Naive thymus-derived CD4-positive, alpha-beta T cell (primary cell): Measurements from ENCODE around the gene FAH. TPM values are rescaled to one million over a fixed set of nuclear protein-coding genes. Genes with fewer than 3 reads are reported as not detected.

Experiments
- ATAC-seq: fragments of 150-1000 bp; cut with Tn5 transposase; 2 replicates; pipeline ENCODE4 v1.10.0; 2021; ENCODE audit warnings: mild to moderate bottlenecking, moderate library complexity
- CTCF ChIA-PET: fragments of 350-600 bp; sonication (Branson Sonifier 250); formaldehyde crosslinking; loops from one replicate; lab custom pipeline; 2021; ENCODE audit warnings: antibody characterized with exemption; lab: Charles Lee
- POLR2A ChIA-PET: fragments of 350-600 bp; sonication (Branson Sonifier 250); formaldehyde crosslinking; loops from one replicate; lab custom pipeline; 2021; ENCODE audit warnings: antibody characterized with exemption, inconsistent platforms; lab: Charles Lee
- DNase-seq, 9 donors: peaks; one replicate each; pipeline versions ENCODE4 v3.0.0 to v3.0.0-alpha.2; 2020 to 2022; ENCODE audit warnings: mixed read lengths in 1 of 9
- H3K27ac ChIP-seq: one replicate; pipeline ENCODE4 v1.7.0; 2013; ENCODE audit warnings: mild to moderate bottlenecking, low read depth, low read length, moderate library complexity
- H3K27me3 ChIP-seq, 2 donors: one replicate each; pipeline ENCODE4 v1.7.0; 2013; ENCODE audit warnings: low read length in 2 of 2, mild to moderate bottlenecking in 2 of 2, moderate library complexity in 2 of 2; ENCODE audit not compliant: control insufficient read depth in 2 of 2, insufficient read depth in 2 of 2
- H3K36me3 ChIP-seq, 3 experiments: 1 replicate in 2 of 3; 2 replicates in 1 of 3; pipeline ENCODE4 v1.7.0; 2013; ENCODE audit warnings: low read length in 3 of 3, mild to moderate bottlenecking in 3 of 3, moderate library complexity in 1 of 3; ENCODE audit not compliant: insufficient read depth in 3 of 3, control insufficient read depth in 2 of 3
- H3K4me1 ChIP-seq, 2 donors: one replicate each; pipeline ENCODE4 v1.7.0; 2013; ENCODE audit warnings: low read length in 2 of 2, mild to moderate bottlenecking in 2 of 2, moderate library complexity in 1 of 2; ENCODE audit not compliant: control insufficient read depth in 2 of 2, insufficient read depth in 2 of 2
- H3K4me3 ChIP-seq: 2 replicates; pipeline ENCODE4 v1.7.0; 2013; ENCODE audit warnings: mild to moderate bottlenecking, low read length
- H3K9me3 ChIP-seq, 3 experiments: 1 replicate in 2 of 3; 2 replicates in 1 of 3; pipeline ENCODE4 v1.7.0; 2013; ENCODE audit warnings: low read length in 3 of 3; ENCODE audit not compliant: control insufficient read depth in 2 of 3
- H3K27ac Mint-ChIP-seq, 9 donors: one replicate each; pipeline ENCODE4 v1.8.0; 2020 to 2022; ENCODE audit warnings: mixed read lengths in 9 of 9, mild to moderate bottlenecking in 8 of 9, moderate library complexity in 5 of 9, inconsistent platforms in 2 of 9
- H3K27me3 Mint-ChIP-seq, 5 donors: one replicate each; pipeline ENCODE4 v1.8.0; 2021 to 2022; ENCODE audit warnings: mixed read lengths in 5 of 5, mild to moderate bottlenecking in 1 of 5
- H3K36me3 Mint-ChIP-seq, 5 donors: one replicate each; pipeline ENCODE4 v1.8.0; 2020 to 2022; ENCODE audit warnings: mixed read lengths in 5 of 5, mild to moderate bottlenecking in 3 of 5, inconsistent platforms in 1 of 5
- H3K4me1 Mint-ChIP-seq, 7 donors: one replicate each; pipeline ENCODE4 v1.8.0; 2020 to 2022; ENCODE audit warnings: mixed read lengths in 7 of 7, mild to moderate bottlenecking in 3 of 7, inconsistent platforms in 1 of 7
- H3K4me3 Mint-ChIP-seq, 10 donors: one replicate each; pipeline ENCODE4 v1.8.0; 2020 to 2022; ENCODE audit warnings: mild to moderate bottlenecking in 10 of 10, mixed read lengths in 10 of 10, moderate library complexity in 6 of 10, inconsistent platforms in 2 of 10
- H3K9me3 Mint-ChIP-seq, 11 donors: one replicate each; pipeline ENCODE4 v1.8.0; 2020 to 2022; ENCODE audit warnings: mixed read lengths in 11 of 11, mild to moderate bottlenecking in 4 of 11, inconsistent platforms in 1 of 11, moderate library complexity in 1 of 11
- intact Hi-C, 2 donors: fragments of 100-400 bp; cut with micrococcal nuclease; formaldehyde crosslinking; loops; one replicate each; pipeline ENCODE4 v1.15.1; 2023
- polyA plus RNA-seq, 2 donors: library from polyadenylated mRNA; unstranded; fragments of 300-500 nt; fragmentation: Illumina TruSeq; gene quantifications; one replicate each; pipeline ENCODE4 v1.2.3, GENCODE V29; 2021
- total RNA-seq, 6 experiments: library from RNA in 5 of 6; stranded (reverse) in 5 of 6; gene quantifications; 1 replicate in 5 of 6; 2 replicates in 1 of 6; pipeline ENCODE4 v1.2.3 and lab custom pipeline; 2021 to 2026

FAH gene
- total and polyA plus RNA-seq, 7 experiments from 2014 or later, result 4.8 to 58.3 (median 6.8) TPM

- DNase-seq (no peak), ATAC-seq (no peak)
- H3K9me3 Mint-ChIP-seq, result no peaks in the 10 kb centered on the region
- no peak overlapping the region for H3K4me3 Mint-ChIP-seq
- no peaks in the 10 kb centered on the region for H3K36me3 ChIP-seq
- no peaks in the 10 kb centered on the region for H3K27me3 ChIP-seq
- no peak overlapping the region for H3K27ac ChIP-seq
- no peaks in the 10 kb centered on the region for H3K4me1 ChIP-seq
- intact Hi-C loops, result no loop called here
- H3K4me3 ChIP-seq, result no peak overlapping the region
- ChIA-PET POLR2A (no interaction called here), CTCF (no interaction called here)
- no peaks in the 10 kb centered on the region for H3K4me1 Mint-ChIP-seq
- peaks cover 8 to 27% (median 12%) of the 10 kb centered on the region in 5 donors for H3K27me3 Mint-ChIP-seq
- no peaks in the 10 kb centered on the region for H3K36me3 Mint-ChIP-seq
- H3K27ac Mint-ChIP-seq, result no peak overlapping the region
- no peaks in the 10 kb centered on the region for H3K9me3 ChIP-seq
These were observed 63.3 kb downstream of the FAH start for GRCh38 chr15:80216141-80216540.

DNA sequence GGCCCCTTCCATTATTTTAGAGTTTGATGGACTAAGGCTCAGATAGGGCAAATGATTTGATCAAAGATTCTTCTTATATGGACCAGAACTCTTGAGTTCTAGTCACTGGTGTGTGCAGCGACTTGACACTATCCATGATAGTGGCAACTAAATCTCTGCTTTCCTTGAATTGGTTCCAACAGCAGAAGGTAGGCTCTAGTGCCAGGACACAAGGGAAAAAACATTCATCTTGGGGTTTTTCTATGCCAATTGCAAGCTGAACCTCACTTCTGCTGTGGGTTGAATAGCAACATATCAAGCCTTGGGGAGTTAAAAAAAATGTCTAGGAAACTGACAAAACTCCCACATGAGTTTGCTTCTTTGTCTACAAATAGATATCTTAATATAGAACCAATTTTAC is 64.1 kb downstream of the FAH start:
- peaks cover 8 to 27% (median 12%) of the 10 kb centered on the region in 5 donors for H3K27me3 Mint-ChIP-seq
- no peaks in the 10 kb centered on the region for H3K4me1 ChIP-seq
- POLR2A ChIA-PET, result no interaction called here

GRCh38 chr15:80217327-80217900 is 64.6 kb downstream of the FAH start:
- Histone ChIP-seq H3K27ac (no peak overlapping the region), H3K36me3 (no peaks in the 10 kb centered on the region), H3K9me3 (no peaks in the 10 kb centered on the region), H3K4me1 (no peaks in the 10 kb centered on the region), H3K4me3 (no peak overlapping the region), H3K27me3 (no peaks in the 10 kb centered on the region)
- intact Hi-C loops, result no loop called here
- H3K27me3 Mint-ChIP-seq, result peaks cover 7 to 24% (median 12%) of the 10 kb centered on the region in 5 donors
- H3K4me3 Mint-ChIP-seq, result no peak overlapping the region
- no peaks in the 10 kb centered on the region for H3K9me3 Mint-ChIP-seq
- DNase-seq (no peak), ATAC-seq (no peak)
- H3K36me3 Mint-ChIP-seq, result no peaks in the 10 kb centered on the region
- H3K27ac Mint-ChIP-seq, result no peak overlapping the region
- ChIA-PET POLR2A (no interaction called here), CTCF (no interaction called here)
- no peaks in the 10 kb centered on the region for H3K4me1 Mint-ChIP-seq

More for the DNA sequence above, 64.1 kb downstream of the FAH start:
- ATAC-seq (no peak), DNase-seq (no peak)
- Mint-ChIP-seq H3K36me3 (no peaks in the 10 kb centered on the region), H3K27ac (no peak overlapping the region), H3K4me1 (no peaks in the 10 kb centered on the region), H3K4me3 (no peak overlapping the region), H3K9me3 (no peaks in the 10 kb centered on the region)
- Histone ChIP-seq H3K36me3 (no peaks in the 10 kb centered on the region), H3K9me3 (no peaks in the 10 kb centered on the region), H3K27ac (no peak overlapping the region), H3K27me3 (no peaks in the 10 kb centered on the region), H3K4me3 (no peak overlapping the region)
- intact Hi-C loops, result no loop called here
- CTCF ChIA-PET, result no interaction called here

- ATAC-seq, result no peak
- H3K9me3 ChIP-seq, result no peaks in the 10 kb centered on the region
- ChIA-PET CTCF (interaction anchor here (0.7 kb wide), 1 partner anchor 9 kb away, joined by 3 read pairs; no protein-coding TSS in a partner anchor), POLR2A (no interaction called here)
- DNase-seq, result no peak
- Mint-ChIP-seq H3K27ac (no peak overlapping the region), H3K4me1 (no peaks in the 10 kb centered on the region), H3K4me3 (no peak overlapping the region), H3K27me3 (peaks cover 11 to 20% (median 14%) of the 10 kb centered on the region in 5 donors), H3K9me3 (no peaks in the 10 kb centered on the region), H3K36me3 (no peaks in the 10 kb centered on the region)
- no peaks in the 10 kb centered on the region for H3K27me3 ChIP-seq
- intact Hi-C loops, result no loop called here
- no peaks in the 10 kb centered on the region for H3K4me1 ChIP-seq
- H3K36me3 ChIP-seq, result no peaks in the 10 kb centered on the region
- H3K27ac ChIP-seq, result no peak overlapping the region
- H3K4me3 ChIP-seq, result no peak overlapping the region
These were observed 67.2 kb downstream of the FAH start for GRCh38 chr15:80219955-80220354.

DNA sequence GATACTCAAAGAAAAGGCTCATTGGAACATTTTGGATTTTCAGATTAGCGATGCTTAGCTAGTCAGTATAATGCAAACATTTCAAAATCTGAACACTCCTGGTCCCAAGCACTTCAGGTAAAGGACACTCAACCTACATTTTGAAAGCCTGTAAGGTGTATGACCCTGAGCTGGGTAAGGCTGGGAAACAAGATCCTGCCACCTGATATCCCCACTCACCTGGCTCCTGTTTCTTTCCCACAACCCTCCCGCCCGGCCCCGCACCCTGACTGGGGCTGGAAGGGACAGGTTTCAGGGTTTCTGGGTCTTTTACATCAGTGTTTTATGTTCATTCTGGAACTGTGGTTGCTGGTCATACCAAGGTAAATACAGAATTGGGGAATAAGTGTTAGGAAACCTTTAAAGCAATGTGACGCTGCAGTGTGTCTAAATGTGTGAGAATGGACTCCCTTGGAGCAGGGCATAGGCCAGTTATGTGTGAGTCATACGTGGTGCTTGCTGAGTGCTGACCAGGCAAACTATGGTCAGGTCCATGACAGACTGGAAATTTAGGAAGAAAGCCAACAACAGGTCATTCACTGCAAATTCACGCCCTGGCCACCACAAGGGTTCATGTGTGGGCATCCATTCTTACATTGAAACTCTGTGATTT is 76.3 kb downstream of the FAH start:
- H3K27ac ChIP-seq, result no peak overlapping the region
- Mint-ChIP-seq H3K27me3 (peaks cover 34 to 61% (median 50%) of the 10 kb centered on the region in 5 donors), H3K9me3 (peaks cover 0 to 3% (median 0%) of the 10 kb centered on the region in 11 donors), H3K36me3 (no peaks in the 10 kb centered on the region), H3K4me3 (no peak overlapping the region), H3K27ac (no peak overlapping the region), H3K4me1 (no peaks in the 10 kb centered on the region)
- ChIA-PET CTCF (no interaction called here), POLR2A (no interaction called here)
- H3K4me3 ChIP-seq, result no peak overlapping the region
- no peaks in the 10 kb centered on the region for H3K4me1 ChIP-seq
- DNase-seq (no peak), ATAC-seq (no peak)
- no peaks in the 10 kb centered on the region for H3K36me3 ChIP-seq
- no peaks in the 10 kb centered on the region for H3K9me3 ChIP-seq
- intact Hi-C loops, result no loop called here
- no peaks in the 10 kb centered on the region for H3K27me3 ChIP-seq

DNA sequence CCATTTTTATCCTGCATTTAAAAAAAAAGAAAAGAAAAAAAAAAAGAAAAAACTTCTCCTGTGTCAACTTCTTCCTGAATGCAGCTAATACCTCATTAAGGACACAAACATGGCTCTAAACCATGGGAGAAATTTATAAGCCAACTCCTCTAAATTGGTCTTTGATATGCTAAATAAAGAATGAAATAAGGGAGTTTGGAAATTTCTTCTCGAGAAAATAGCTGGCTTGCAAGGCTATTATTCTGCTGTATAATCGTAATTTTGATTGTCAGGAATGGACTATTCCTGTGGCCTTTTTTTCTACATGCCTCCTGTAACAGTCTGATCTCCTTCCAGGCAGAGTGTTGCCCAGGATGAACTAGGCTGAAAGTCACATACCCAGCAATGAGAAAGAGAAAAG is 78.6 kb downstream of the FAH start:
- no peaks in the 10 kb centered on the region for H3K9me3 ChIP-seq
- peaks cover 0 to 1% (median 0%) of the 10 kb centered on the region in 11 donors for H3K9me3 Mint-ChIP-seq
- CTCF ChIA-PET, result interaction anchor here (0.9 kb wide), 1 partner anchor 16 kb away, joined by 3 read pairs; no protein-coding TSS in a partner anchor
- H3K36me3 Mint-ChIP-seq, result no peaks in the 10 kb centered on the region
- no peak for ATAC-seq
- no peaks in the 10 kb centered on the region for H3K27me3 ChIP-seq
- H3K27ac Mint-ChIP-seq, result no peak overlapping the region
- H3K4me1 Mint-ChIP-seq, result no peaks in the 10 kb centered on the region
- no peaks in the 10 kb centered on the region for H3K36me3 ChIP-seq
- H3K4me3 ChIP-seq, result no peak overlapping the region
- H3K27ac ChIP-seq, result no peak overlapping the region
- no peak overlapping the region for H3K4me3 Mint-ChIP-seq
- POLR2A ChIA-PET, result no interaction called here
- DNase-seq, result no peak
- intact Hi-C loops, result no loop called here
- H3K4me1 ChIP-seq, result no peaks in the 10 kb centered on the region
- peaks cover 32 to 47% (median 46%) of the 10 kb centered on the region in 5 donors for H3K27me3 Mint-ChIP-seq

DNA sequence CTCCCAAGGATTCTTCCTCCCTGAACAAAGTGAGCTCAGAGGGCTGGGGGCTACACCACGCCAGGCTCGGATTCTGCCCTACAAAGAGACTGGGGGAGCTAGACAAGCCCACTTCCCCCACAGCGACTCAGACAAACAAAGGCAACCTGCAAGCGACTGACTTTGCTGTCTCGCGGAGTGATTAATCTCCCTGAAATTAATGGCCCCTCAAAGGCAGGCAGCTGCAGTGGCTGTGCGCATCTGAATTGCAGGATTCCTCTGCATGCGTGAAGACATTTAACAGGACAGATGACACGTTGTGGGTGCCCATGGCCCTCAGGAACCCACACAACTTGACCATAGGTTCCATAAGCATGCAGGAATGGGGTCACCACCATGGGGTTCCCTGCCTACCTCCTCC is 80.8 kb downstream of the FAH start:
- H3K4me3 Mint-ChIP-seq, result no peak overlapping the region
- ATAC-seq (no peak), DNase-seq (no peak)
- CTCF ChIA-PET, result no interaction called here
- no peaks in the 10 kb centered on the region for H3K27me3 ChIP-seq
- peaks cover 20 to 39% (median 30%) of the 10 kb centered on the region in 5 donors for H3K27me3 Mint-ChIP-seq
- no peaks in the 10 kb centered on the region for H3K36me3 Mint-ChIP-seq
- peaks cover 0 to 3% (median 0%) of the 10 kb centered on the region in 11 donors for H3K9me3 Mint-ChIP-seq
- H3K4me3 ChIP-seq, result no peak overlapping the region
- no peak overlapping the region for H3K27ac ChIP-seq
- H3K27ac Mint-ChIP-seq, result no peak overlapping the region
- POLR2A ChIA-PET, result no interaction called here
- no peaks in the 10 kb centered on the region for H3K4me1 Mint-ChIP-seq
- no peaks in the 10 kb centered on the region for H3K9me3 ChIP-seq
- no peaks in the 10 kb centered on the region for H3K36me3 ChIP-seq
- no peaks in the 10 kb centered on the region for H3K4me1 ChIP-seq
- intact Hi-C loops, result no loop called here
